ENCODE results near the gene TOP3B. TPM values are rescaled to one million over a fixed set of nuclear protein-coding genes. Genes with fewer than 3 reads are reported as not detected.

TOP3B gene
- total and polyA plus RNA-seq, 10 of the 15 experiments (the other 5 are each of a cell fraction or from before 2014, with no cell fraction given) = 0.60 to 47.3 (median 33.7) TPM

DNA sequence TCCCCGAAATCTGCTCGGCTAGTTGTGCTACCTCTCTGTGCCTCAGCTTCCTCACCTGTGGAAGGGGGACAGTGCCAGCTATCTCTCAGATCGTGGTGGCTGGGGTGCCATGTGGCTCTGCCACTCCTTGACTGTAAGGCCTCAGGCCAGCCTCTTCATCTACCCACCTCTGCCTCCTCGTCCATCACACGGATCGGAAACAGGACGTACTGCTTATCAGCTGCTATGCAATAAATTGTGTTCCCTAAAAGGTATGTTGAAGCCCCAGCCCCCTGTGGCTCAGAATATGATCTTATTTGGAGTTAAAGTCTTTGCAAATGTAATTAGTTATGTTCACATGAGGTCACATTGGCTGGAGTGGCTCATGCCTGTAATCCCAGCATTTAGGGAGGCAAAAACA lies 37.7 kb downstream of the TOP3B start (continued):
- TF ChIP-seq BCL11A (IDR thresholded peaks at IDR 0.05; ENCODE audit: low read depth, low read length) = no peak
- no peak for TF ChIP-seq JUNB (IDR thresholded peaks at IDR 0.05)
- TF ChIP-seq EZH2 (IDR thresholded peaks at IDR 0.05; ENCODE audit: borderline replicate concordance, control insufficient read depth, low read depth, low read length) = no peak

- WGBS (ENCODE audit: insufficient coverage, insufficient replicate concordance, low lambda C conversion rate, missing lambda C conversion rate) = 86% methylated on average over 18 of the region's 18 CpGs
- Histone ChIP-seq H3K27ac (ENCODE audit: control insufficient read depth, insufficient read depth) (no peak overlapping the region), H3K9ac (ENCODE audit: control insufficient read depth, insufficient read depth, low read length) (no peak overlapping the region), H3K27me3 (replicated peaks in 1 of 2; ENCODE audit: control insufficient read depth in 2 of 2, insufficient read depth in 2 of 2, low read length in 1 of 2) (no peaks in the 10 kb centered on the region), H4K20me1 (ENCODE audit: control insufficient read depth, insufficient read depth) (no peaks in the 10 kb centered on the region), H3K9me3 (replicated peaks; ENCODE audit: control insufficient read depth, insufficient read depth, low read length) (no peaks in the 10 kb centered on the region), H3K4me1 (ENCODE audit: control insufficient read depth, insufficient read depth, low read length) (peaks cover 3% of the 10 kb centered on the region; the same call in 1 of the 2 replicates), H3K4me3 (no peak overlapping the region), H3K4me2 (ENCODE audit: control insufficient read depth, insufficient read depth) (no peak overlapping the region), H3K36me3 (ENCODE audit: control insufficient read depth in 2 of 2, insufficient read depth in 2 of 2, low read length in 1 of 2) (no peaks in the 10 kb centered on the region), H2AFZ (ENCODE audit: control insufficient read depth, low read depth, low read length) (no peak overlapping the region), H3K79me2 (ENCODE audit: control insufficient read depth, insufficient read depth, low read length) (no peaks in the 10 kb centered on the region)
- ChIA-PET RAD21 (ENCODE audit: unreplicated experiment) (no interaction called here), POLR2A (no interaction called here), CTCF (interaction anchor here (1.7 to 8.1 kb wide), 2 partner anchors 7 to 29 kb away, joined by 5 to 82 read pairs; partner anchors contain the start of gene PPM1F), SMC1A (ENCODE audit: uncharacterized antibody, unreplicated experiment) (no interaction called here)
- DNase-seq (ENCODE audit: low read depth, low spot score) (no peak), FAIRE-seq (no peak), ATAC-seq (no peak)
- BruUV-seq (replicated peaks) = no TSS peak
- intact Hi-C loops (cut with micrococcal nuclease; ENCODE audit: unreplicated experiment) = no loop called here
- no peak for TF ChIP-seq CREM (IDR thresholded peaks at IDR 0.05; ENCODE audit: low read depth)
- in situ Hi-C loops (cut with MboI) = no loop called here
These were observed 38.8 kb downstream of the TOP3B start for GRCh38 chr22:21943571-21944448.
